ENCODE results near the gene CD14.
"Not testable (repeated sequence)": the region's sequence is repeated elsewhere in the genome, so short reads cannot be mapped to it uniquely, and the experiment has no call there.

CD14 gene

GRCh38 chr5:140600096-140600495 lies 32.9 kb downstream of the CD14 start:
- no peak for TF ChIP-seq CTCF (IDR thresholded peaks at IDR 0.05; ENCODE audit: control extremely low read depth, extremely low read depth, low read depth, missing control alignments)
- CTCF ChIA-PET: interaction anchor here (0.6 to 1.9 kb wide), 3 partner anchors 11 to 35 kb away, joined by 3 to 6 read pairs (median 4); no protein-coding TSS in a partner anchor
- POLR2A ChIA-PET: no interaction called here
- no peak for DNase-seq (ENCODE audit: extremely low spot score)

GRCh38 chr5:140598836-140599235 lies 34.1 kb downstream of the CD14 start:
- ChIA-PET POLR2A (no interaction called here), CTCF (no interaction called here)
- no peak for TF ChIP-seq CTCF (IDR thresholded peaks at IDR 0.05; ENCODE audit: control extremely low read depth, extremely low read depth, low read depth, missing control alignments)
- no peak for DNase-seq (ENCODE audit: extremely low spot score)

DNA sequence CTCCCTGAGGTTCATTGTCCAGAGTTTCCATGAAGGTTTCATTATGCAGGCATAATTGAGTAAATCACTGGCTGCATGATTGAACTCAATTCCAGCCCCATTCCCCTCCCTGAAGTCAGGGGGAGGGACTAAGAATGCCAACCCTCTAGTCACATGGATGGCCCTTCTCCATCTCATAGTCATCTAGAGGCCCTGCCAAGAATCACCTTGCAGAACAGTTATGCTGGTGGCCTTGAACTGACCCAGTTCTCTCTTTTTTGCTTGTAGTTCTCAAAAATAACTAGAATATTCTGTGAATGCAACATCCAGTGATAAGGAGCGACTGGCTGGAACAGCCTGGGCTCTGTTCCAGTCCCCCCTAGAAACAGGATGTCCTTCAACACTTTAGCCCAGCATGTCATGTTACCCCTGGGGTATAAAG lies 36.6 kb downstream of the CD14 start:
- no peak for TF ChIP-seq CTCF (IDR thresholded peaks at IDR 0.05; ENCODE audit: control extremely low read depth, extremely low read depth, low read depth, missing control alignments)
- ChIA-PET POLR2A (no interaction called here), CTCF (interaction anchor here (1.7 kb wide), 1 partner anchor 12 kb away, joined by 5 read pairs; no protein-coding TSS in a partner anchor)
- no peak for DNase-seq (ENCODE audit: extremely low spot score)

DNA sequence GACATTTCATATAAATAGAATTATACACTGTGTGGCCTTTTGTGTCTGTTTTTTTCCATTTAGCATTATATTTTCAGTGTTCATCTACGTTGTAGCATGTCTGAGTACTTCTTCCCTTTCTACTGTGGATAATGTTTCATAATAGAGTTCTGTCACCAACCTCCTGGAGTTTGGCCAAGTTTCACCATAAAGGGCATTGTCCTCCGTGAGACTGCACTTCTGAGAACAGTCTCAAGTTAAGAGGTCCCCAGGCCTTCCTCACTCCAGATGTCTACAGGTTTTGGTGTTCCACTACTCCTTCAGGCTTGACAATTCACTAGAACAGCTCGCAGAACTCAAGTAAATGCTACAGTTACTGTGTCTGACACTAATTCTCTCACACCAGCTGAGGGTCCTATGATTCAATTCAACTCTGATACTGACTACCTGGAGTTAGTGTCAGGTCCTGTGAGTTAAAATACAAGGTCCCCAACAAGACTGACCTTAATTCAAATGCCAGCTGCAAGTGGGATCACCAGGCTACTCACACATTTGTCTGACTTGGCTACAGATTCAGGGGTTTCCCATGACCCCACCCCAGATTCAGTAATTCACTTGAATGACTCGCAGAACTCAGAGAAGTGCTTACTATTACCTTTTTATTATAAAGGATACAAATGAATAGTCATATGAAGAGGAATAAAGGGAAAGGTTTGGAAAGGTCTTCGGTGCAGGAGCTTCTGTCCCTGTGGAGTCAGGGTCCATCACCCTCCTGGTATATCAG lies 37.3 kb downstream of the CD14 start:
- ChIA-PET CTCF (interaction anchor here (1.7 kb wide), 1 partner anchor 13 kb away, joined by 5 read pairs; no protein-coding TSS in a partner anchor), POLR2A (no interaction called here)
- no peak for DNase-seq (ENCODE audit: extremely low spot score)
- no peak for TF ChIP-seq CTCF (IDR thresholded peaks at IDR 0.05; ENCODE audit: control extremely low read depth, extremely low read depth, low read depth, missing control alignments)

- ChIA-PET CTCF (interaction anchor here (1.1 kb wide), 1 partner anchor 221 kb away, joined by 3 read pairs; no protein-coding TSS in a partner anchor), POLR2A (no interaction called here)
- DNase-seq (ENCODE audit: extremely low spot score): no peak
- TF ChIP-seq CTCF (IDR thresholded peaks at IDR 0.05; ENCODE audit: control extremely low read depth, extremely low read depth, low read depth, missing control alignments): no peak
Measured at GRCh38 chr5:140594169-140594568, 38.8 kb downstream of the CD14 start.

- DNase-seq (ENCODE audit: extremely low spot score); POLR2A ChIA-PET; CTCF ChIA-PET: not testable (repeated sequence)
Measured at GRCh38 chr5:140593070-140593469, 39.9 kb downstream of the CD14 start.

DNA sequence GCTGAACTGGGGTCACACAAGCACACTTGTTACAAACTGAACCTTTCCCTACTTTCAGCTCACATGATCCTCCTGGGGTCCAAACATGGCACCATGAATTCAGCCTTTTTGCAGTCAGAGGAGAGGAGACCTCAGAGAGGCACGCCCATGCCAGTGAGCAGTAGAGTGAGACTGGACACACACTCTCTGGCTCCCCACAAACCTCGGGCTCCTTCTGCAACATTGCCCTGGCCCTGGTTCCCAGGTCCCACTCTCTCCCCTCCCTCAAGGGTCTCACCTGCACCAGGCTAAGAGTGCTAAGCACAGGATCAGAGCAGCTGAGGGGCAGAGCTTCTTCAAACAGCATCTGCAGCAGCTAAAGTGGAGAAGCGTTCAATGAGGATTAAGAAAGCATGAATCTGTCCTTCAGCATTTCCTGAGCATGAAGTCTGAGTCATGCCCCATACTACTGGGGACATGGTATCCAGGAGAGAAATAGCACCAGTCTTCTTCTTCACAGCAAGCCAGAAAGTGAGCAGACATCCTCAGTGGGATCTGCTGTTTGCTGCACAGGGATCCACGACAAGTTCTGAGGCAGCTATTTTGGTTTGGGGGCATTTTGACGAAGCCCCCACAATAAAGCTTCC lies 41.1 kb downstream of the CD14 start:
- ChIA-PET CTCF (interaction anchor here (0.8 to 1.3 kb wide), 2 partner anchors 27 to 39 kb away, joined by 3 read pairs; no protein-coding TSS in a partner anchor), POLR2A (no interaction called here)
- no peak for TF ChIP-seq CTCF (IDR thresholded peaks at IDR 0.05; ENCODE audit: control extremely low read depth, extremely low read depth, low read depth, missing control alignments)
- DNase-seq (ENCODE audit: extremely low spot score): no peak
